HepG2 (cell line): Measurements from ENCODE around the gene CLDN7. TPM values are rescaled to one million over a fixed set of nuclear protein-coding genes. Genes with fewer than 3 reads are reported as not detected.
A peak's percentile ranks its signal among the peaks of the same experiment; 100 is the strongest.

Source experiments
- ETV5 ChIP-seq: IDR thresholded peaks from 2 replicates; pipeline ENCODE4 v1.6.1; 2018; ENCODE audit warnings: missing biosample characterization, missing genetic modification reagents, inconsistent platforms, borderline replicate concordance
- NPAS2 ChIP-seq: sonication (generic); formaldehyde crosslinking; IDR thresholded peaks from 2 replicates; pipeline ENCODE4 v1.8.0; 2022; ENCODE audit warnings: mild to moderate bottlenecking, missing genetic modification reagents, borderline replicate concordance
- PAX8 ChIP-seq: sonication (generic); formaldehyde crosslinking; IDR thresholded peaks from 2 replicates; pipeline ENCODE4 v1.8.0; 2022; ENCODE audit warnings: mild to moderate bottlenecking, missing genetic modification reagents, borderline replicate concordance
- SCMH1 ChIP-seq: sonication (generic); formaldehyde crosslinking; IDR thresholded peaks from 2 replicates; pipeline ENCODE4 v1.9.0; 2021; ENCODE audit warnings: missing genetic modification reagents, mild to moderate bottlenecking, borderline replicate concordance
- SP140L ChIP-seq: sonication (generic); formaldehyde crosslinking; IDR thresholded peaks from 2 replicates; pipeline ENCODE4 v1.4.0; 2020; ENCODE audit warnings: missing genetic modification reagents, borderline replicate concordance
- TRIM24 ChIP-seq: sonication (generic); formaldehyde crosslinking; IDR thresholded peaks from 2 replicates; pipeline ENCODE4 v1.8.0; 2022; ENCODE audit warnings: mild to moderate bottlenecking, missing genetic modification reagents
- ZNF720 ChIP-seq: sonication (generic); formaldehyde crosslinking; IDR thresholded peaks from 2 replicates; pipeline ENCODE4 v1.4.0; 2020; ENCODE audit warnings: missing genetic modification reagents
- ZNF839 ChIP-seq: sonication (generic); formaldehyde crosslinking; IDR thresholded peaks from 2 replicates; pipeline ENCODE4 v1.4.0; 2020; ENCODE audit warnings: missing genetic modification reagents, mild to moderate bottlenecking, borderline replicate concordance
- polyA plus RNA-seq, 8 experiments: library from polyadenylated mRNA; depleted of rRNA in 3 of 8; stranded (reverse) in 7 of 8; unstranded in 1 of 8; fragments of >200 nt; fragmentation: Illumina TruSeq in 4 of 8; extraction: Trizol in 4 of 8; gene quantifications; 2 replicates each; pipeline versions ENCODE4 v1.2.1 to v1.2.3, GENCODE V29; 2011 to 2016; ENCODE audit warnings: low read depth in 4 of 8, missing spikeins in 1 of 8, mixed read lengths in 1 of 8; ENCODE audit not compliant: insufficient read depth in 1 of 8
- total RNA-seq, 5 experiments: library from RNA; depleted of rRNA; stranded (reverse); fragments of >200 nt; fragmentation: Illumina TruSeq; extraction: Trizol; gene quantifications; 2 replicates each; pipeline ENCODE4 v1.2.3, GENCODE V29; 2016; ENCODE audit warnings: low read depth in 1 of 5
- TF ChIP-seq, protein P1 (sequence below): sonication (generic); formaldehyde crosslinking; IDR thresholded peaks from 2 replicates; pipeline ENCODE4 v1.5.0; 2020; ENCODE audit warnings: missing genetic modification reagents
- TF ChIP-seq, protein P2 (sequence below): sonication (generic); formaldehyde crosslinking; IDR thresholded peaks from 2 replicates; pipeline ENCODE4 v1.4.0; 2020; ENCODE audit warnings: missing genetic modification reagents
- TF ChIP-seq, protein P3 (sequence below): sonication (generic); formaldehyde crosslinking; IDR thresholded peaks from 2 replicates; pipeline ENCODE4 v1.5.0; 2020; ENCODE audit warnings: missing genetic modification reagents
- TF ChIP-seq, protein P4 (sequence below): sonication (generic); formaldehyde crosslinking; IDR thresholded peaks from 2 replicates; pipeline ENCODE4 v1.4.0; 2020; ENCODE audit warnings: mild to moderate bottlenecking, missing genetic modification reagents
- TF ChIP-seq, protein P5 (sequence below): sonication (generic); formaldehyde crosslinking; IDR thresholded peaks from 2 replicates; pipeline ENCODE4 v1.8.0; 2022; ENCODE audit warnings: missing genetic modification reagents, low read depth, mild to moderate bottlenecking, borderline replicate concordance

Gene CLDN7
- total and polyA plus RNA-seq, 2 of the 13 experiments (the other 11 are each of a cell fraction or from before 2014, with no cell fraction given), result not detected

DNA sequence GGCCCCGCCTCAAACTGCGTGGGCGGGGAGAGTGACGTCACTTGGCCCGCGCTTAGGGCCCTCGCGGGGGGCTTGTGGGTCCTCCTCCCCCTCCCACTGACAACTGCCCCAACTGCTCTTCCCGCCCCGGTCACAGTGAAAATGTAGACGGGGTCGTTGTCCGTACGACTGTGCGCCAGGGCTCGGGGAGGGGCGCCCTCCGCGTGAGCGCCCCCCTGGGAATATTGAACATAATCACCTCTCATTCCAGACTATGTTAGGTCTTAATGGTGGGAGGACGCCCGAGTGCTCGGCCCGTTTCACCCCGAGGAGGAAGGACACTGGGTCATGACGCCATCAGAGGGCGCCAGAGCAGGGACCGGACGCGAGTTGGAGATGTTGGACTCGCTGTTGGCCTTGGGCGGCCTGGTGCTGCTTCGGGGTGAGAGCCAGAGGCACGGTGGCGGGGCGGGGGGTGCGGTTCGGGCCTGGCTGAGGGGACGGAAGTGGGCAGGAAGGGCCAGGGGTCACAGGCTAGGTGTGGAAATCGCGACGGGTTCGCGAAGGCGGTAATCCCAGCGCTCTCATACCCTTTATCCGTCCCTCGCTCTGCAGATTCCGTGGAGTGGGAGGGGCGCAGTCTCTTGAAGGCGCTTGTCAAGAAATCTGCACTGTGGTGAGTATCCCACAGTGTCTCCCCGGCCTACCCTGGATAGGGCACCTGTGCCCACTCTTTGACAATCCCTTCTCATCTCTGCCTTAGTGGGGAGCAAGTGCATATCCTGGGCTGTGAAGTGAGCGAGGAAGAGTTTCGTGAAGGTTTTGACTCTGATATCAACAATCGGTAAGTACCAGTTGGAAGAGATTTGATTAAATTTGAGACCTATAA, 9.9 kb downstream of the CLDN7 start, which contains the start of gene ELP5 (continued):
- TF ChIP-seq SCMH1 (no peak), ZNF839 (CRISPR knock-in tag) (no peak), TRIM24 (CRISPR knock-in tag) (no peak), ZNF720 (CRISPR knock-in tag) (no peak), SP140L (CRISPR knock-in tag) (no peak), ETV5 (CRISPR knock-in tag) (peak; percentile 80), NPAS2 (CRISPR knock-in tag) (no peak), PAX8 (CRISPR knock-in tag) (no peak)
- TF ChIP-seq, protein P1, sequence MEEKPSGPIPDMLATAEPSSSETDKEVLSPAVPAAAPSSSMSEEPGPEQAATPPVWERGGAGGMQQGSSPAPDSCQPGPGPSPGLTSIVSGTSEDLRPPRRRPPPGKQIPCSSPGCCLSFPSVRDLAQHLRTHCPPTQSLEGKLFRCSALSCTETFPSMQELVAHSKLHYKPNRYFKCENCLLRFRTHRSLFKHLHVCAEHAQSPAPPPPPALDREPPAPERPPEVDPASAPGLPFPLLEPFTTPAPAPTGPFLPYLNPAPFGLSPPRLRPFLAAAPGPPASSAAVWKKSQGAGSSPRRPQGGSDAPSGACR, result no peak
- TF ChIP-seq, protein P2, sequence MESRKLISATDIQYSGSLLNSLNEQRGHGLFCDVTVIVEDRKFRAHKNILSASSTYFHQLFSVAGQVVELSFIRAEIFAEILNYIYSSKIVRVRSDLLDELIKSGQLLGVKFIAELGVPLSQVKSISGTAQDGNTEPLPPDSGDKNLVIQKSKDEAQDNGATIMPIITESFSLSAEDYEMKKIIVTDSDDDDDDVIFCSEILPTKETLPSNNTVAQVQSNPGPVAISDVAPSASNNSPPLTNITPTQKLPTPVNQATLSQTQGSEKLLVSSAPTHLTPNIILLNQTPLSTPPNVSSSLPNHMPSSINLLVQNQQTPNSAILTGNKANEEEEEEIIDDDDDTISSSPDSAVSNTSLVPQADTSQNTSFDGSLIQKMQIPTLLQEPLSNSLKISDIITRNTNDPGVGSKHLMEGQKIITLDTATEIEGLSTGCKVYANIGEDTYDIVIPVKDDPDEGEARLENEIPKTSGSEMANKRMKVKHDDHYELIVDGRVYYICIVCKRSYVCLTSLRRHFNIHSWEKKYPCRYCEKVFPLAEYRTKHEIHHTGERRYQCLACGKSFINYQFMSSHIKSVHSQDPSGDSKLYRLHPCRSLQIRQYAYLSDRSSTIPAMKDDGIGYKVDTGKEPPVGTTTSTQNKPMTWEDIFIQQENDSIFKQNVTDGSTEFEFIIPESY, result no peak; the same call in 1 of the 2 replicates
- TF ChIP-seq, protein P3, sequence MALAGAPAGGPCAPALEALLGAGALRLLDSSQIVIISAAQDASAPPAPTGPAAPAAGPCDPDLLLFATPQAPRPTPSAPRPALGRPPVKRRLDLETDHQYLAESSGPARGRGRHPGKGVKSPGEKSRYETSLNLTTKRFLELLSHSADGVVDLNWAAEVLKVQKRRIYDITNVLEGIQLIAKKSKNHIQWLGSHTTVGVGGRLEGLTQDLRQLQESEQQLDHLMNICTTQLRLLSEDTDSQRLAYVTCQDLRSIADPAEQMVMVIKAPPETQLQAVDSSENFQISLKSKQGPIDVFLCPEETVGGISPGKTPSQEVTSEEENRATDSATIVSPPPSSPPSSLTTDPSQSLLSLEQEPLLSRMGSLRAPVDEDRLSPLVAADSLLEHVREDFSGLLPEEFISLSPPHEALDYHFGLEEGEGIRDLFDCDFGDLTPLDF, result no peak
- TF ChIP-seq, protein P4, sequence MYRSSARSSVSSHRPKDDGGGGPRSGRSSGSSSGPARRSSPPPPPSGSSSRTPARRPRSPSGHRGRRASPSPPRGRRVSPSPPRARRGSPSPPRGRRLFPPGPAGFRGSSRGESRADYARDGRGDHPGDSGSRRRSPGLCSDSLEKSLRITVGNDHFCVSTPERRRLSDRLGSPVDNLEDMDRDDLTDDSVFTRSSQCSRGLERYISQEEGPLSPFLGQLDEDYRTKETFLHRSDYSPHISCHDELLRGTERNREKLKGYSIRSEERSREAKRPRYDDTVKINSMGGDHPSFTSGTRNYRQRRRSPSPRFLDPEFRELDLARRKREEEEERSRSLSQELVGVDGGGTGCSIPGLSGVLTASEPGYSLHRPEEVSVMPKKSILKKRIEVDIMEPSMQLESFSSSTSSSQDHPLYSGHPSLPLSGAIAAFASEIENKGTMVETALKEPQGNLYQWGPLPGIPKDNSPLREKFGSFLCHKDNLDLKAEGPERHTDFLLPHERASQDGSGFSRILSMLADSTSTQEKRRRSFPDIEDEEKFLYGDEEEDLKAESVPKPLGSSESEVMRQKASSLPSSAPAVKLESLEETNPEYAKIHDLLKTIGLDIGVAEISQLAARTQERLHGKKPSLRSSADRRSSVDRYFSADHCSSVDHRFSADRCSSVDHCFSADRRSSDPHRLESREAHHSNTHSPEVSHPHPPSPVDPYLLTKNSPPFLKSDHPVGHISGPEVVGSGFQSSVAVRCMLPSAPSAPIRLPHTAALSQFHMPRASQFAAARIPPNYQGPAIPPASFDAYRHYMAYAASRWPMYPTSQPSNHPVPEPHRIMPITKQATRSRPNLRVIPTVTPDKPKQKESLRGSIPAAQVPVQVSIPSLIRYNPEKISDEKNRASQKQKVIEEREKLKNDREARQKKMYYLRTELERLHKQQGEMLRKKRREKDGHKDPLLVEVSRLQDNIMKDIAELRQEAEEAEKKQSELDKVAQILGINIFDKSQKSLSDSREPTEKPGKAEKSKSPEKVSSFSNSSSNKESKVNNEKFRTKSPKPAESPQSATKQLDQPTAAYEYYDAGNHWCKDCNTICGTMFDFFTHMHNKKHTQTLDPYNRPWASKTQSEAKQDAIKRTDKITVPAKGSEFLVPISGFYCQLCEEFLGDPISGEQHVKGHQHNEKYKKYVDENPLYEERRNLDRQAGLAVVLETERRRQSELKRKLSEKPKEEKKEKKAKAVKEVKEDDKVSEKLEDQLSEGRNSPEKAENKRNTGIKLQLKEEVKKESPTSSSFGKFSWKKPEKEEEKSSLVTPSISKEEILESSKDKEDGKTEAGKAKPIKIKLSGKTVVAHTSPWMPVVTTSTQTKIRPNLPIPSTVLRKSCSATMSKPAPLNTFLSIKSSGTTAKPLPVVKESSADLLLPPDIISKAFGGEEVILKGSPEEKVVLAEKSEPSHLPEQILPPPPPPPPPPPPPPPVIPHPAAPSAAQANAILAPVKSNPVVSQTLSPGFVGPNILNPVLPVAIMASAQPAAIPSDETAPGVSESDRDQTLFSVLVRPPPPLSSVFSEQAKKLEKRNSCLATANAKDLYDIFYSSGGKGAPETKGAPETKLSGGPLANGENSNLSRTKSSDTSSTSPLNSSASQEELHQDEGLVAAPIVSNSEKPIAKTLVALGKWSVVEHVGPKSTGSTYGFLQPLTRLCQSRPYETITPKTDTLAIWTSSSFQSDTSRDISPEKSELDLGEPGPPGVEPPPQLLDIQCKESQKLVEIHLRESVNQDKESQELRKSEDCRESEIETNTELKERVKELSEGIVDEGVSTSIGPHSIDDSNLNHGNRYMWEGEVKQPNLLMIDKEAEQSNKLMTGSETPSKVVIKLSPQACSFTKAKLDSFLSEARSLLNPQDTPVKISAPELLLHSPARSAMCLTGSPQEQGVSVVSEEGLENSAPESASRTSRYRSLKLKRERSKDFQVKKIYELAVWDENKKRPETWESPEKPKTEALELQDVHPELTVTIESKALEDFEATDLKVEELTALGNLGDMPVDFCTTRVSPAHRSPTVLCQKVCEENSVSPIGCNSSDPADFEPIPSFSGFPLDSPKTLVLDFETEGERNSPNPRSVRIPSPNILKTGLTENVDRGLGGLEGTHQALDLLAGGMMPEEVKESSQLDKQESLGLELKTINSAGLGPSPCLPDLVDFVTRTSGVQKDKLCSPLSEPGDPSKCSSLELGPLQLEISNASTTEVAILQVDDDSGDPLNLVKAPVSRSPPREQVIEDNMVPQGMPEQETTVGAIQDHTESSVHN (CRISPR knock-in tag), result peak; percentile 76; the same call in 1 of the 2 replicates
- TF ChIP-seq, protein P5, sequence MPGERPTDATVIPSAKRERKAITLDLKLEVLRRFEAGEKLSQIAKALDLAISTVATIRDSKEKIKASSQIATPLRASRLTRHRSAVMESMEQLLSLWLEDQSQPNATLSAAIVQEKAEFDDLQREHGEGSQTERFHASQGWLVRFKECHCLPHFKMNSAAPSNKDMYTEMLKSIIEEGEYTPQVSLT (CRISPR knock-in tag), result no peak
